Fibroblast of lung (primary cell): Measurements from ENCODE around the gene CENPX.

ENCODE experiments used
- CTCF ChIP-seq, 2 donors: IDR thresholded peaks in 1 of 2; conservative IDR thresholded peaks in 1 of 2; 1 replicate in 1 of 2; 2 replicates in 1 of 2; pipeline ENCODE4 v1.5.1; 2011 to 2012; ENCODE audit warnings: low read length in 2 of 2, control low read depth in 1 of 2, inconsistent platforms in 1 of 2, low read depth in 1 of 2, mild to moderate bottlenecking in 1 of 2
- EZH2 ChIP-seq: IDR thresholded peaks from 2 replicates; pipeline ENCODE4 v1.5.1; 2012; ENCODE audit warnings: low read length, control low read depth, mild to moderate bottlenecking; ENCODE audit errors: missing control alignments

DNA sequence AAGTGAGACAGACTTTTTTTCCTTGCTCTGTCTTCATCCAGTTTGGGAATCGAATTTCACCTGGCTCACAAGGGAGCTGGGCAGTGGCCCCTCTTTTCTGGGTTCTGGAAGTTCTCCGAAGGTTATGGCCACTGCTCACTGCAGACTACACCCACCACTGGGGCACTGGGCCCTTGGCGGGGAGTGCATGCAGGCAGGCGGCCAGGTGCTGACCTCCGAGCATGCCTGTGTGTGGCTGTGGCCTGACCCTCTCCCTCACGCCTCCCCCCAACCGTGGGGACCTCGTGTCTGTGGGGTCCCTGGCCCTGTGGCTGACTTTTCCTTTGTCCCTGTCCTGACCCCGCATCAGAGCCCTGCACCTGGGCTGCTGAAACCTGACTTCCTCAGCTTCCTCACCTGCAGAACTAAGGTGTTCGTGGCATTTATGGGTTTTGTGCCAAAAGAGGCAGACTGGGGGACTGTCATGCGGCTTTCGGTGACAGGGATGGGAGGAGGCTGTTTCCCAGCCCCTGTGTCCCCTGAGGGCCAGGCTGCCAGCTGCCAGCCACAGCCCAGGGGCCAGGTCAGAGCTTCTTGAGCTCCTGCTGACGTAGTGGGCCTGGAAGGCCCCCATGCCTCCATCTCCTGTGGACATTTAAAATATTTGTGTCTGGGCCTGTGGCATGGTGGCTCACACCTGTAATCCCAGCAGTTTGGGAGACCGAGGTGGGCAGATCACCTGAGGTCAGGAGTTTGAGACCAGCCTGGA, 23.8 kb downstream of the CENPX start:
- TF ChIP-seq CTCF (conservative IDR thresholded peaks at IDR 0.05 in 1 of 2, IDR thresholded peaks at IDR 0.05 in 1 of 2; ENCODE audit: low read depth in 1 of 2, low read length in 2 of 2): no peak
- TF ChIP-seq EZH2: no peak
